Measurements from ENCODE around the gene GNAS-AS1. TPM values are rescaled to one million over a fixed set of nuclear protein-coding genes. Genes with fewer than 3 reads are reported as not detected.

The GNAS-AS1 gene
- total RNA-seq, 6 experiments from 2014 or later, result 1.0 to 1.5 (median 1.3) TPM

DNA sequence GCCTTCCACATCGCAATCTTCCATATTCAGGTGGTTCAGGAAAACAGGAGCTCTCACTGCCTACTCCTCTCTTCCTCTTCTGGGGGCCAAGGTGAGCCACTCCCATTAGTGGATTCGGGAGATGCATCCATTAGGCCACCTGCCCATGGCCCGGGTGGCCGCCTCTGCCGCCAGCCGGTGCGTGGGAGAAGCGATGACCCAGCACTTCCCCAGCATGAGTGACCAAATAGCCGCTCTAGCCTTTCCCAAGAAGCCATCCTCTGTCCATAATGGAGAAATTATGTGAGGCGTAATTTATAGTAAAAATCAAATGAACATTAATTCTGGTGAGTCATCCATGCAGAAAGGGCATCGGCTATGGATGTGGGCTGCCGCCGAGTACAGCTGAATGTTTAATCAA, 39.4 kb downstream of the GNAS-AS1 start:
- H3K27me3 Mint-ChIP-seq (ENCODE audit: insufficient read depth), result peaks cover 33% of the 10 kb centered on the region
- DNase-seq, result no peak
- H3K4me1 Mint-ChIP-seq (ENCODE audit: low read depth), result no peaks in the 10 kb centered on the region
- no peak overlapping the region for H3K27ac Mint-ChIP-seq
- no peaks in the 10 kb centered on the region for H3K36me3 Mint-ChIP-seq (ENCODE audit: low read depth)
- H3K4me3 Mint-ChIP-seq, result no peak overlapping the region
- TF ChIP-seq, protein P1, sequence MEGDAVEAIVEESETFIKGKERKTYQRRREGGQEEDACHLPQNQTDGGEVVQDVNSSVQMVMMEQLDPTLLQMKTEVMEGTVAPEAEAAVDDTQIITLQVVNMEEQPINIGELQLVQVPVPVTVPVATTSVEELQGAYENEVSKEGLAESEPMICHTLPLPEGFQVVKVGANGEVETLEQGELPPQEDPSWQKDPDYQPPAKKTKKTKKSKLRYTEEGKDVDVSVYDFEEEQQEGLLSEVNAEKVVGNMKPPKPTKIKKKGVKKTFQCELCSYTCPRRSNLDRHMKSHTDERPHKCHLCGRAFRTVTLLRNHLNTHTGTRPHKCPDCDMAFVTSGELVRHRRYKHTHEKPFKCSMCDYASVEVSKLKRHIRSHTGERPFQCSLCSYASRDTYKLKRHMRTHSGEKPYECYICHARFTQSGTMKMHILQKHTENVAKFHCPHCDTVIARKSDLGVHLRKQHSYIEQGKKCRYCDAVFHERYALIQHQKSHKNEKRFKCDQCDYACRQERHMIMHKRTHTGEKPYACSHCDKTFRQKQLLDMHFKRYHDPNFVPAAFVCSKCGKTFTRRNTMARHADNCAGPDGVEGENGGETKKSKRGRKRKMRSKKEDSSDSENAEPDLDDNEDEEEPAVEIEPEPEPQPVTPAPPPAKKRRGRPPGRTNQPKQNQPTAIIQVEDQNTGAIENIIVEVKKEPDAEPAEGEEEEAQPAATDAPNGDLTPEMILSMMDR (IDR thresholded peaks at IDR 0.05), result no peak
- H3K9me3 Mint-ChIP-seq, result no peaks in the 10 kb centered on the region

DNA sequence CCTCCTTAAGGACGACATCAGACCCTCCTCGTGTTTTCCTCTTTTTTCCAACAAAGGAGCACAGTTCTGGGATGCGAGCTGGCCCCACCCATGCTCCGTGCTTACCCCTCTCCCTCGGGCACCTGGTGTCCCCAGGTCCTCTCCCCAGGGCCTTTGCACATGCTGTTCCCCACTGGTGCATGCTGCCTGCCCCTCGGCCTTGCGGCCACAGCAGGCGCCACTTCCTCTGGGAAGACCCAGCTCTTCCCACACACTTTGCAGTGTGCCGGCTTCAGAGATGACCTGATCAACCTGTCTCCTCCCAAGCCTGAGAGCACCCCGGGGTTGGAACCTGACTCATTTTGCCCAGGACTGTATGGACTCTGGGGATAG, 39.8 kb downstream of the GNAS-AS1 start:
- DNase-seq, result no peak
- Mint-ChIP-seq H3K27me3 (ENCODE audit: insufficient read depth) (peaks cover 38% of the 10 kb centered on the region), H3K9me3 (no peaks in the 10 kb centered on the region), H3K36me3 (ENCODE audit: low read depth) (no peaks in the 10 kb centered on the region), H3K4me3 (no peak overlapping the region), H3K4me1 (ENCODE audit: low read depth) (no peaks in the 10 kb centered on the region), H3K27ac (no peak overlapping the region)
- TF ChIP-seq, protein P1 (IDR thresholded peaks at IDR 0.05), result no peak

DNA sequence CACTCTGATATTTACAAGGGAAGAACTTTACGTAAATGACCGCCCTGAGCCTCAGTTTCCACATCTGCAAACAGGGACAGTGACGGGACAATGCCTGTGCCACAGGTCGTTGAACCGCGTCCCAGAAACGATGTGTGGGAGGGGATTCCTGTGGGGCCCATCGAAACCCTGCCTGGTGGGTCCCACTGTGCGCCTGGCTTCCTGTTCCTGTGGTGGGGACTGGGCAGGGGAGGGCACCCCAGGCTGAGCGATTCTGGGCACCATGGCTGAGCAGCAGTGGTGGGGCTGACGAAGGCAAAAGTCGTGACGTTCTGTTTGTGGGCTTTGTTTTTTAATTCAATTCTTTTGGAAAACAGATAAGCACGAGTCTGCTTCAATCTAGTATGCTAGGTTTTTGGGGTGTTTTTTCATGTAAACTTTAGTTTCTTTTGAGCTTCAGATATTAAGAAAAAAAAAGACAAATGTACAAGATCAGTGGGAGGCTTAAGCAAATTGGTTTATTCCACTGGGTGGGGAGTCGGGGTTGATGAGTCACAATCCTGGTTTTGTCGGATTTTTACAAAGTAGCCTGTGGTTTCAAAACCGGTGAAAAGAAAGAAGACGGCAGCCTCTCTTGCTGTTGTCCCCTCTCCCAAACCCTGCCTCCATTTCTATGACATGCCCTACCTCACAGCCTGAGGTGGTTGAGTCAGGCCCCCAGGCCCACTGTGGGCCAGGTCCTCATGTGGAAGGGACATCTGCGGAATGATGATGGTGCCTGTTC, 40.4 kb downstream of the GNAS-AS1 start:
- Mint-ChIP-seq H3K9me3 (no peaks in the 10 kb centered on the region), H3K4me3 (no peak overlapping the region), H3K27ac (no peak overlapping the region), H3K4me1 (ENCODE audit: low read depth) (no peaks in the 10 kb centered on the region), H3K27me3 (ENCODE audit: insufficient read depth) (peaks cover 43% of the 10 kb centered on the region), H3K36me3 (ENCODE audit: low read depth) (no peaks in the 10 kb centered on the region)
- no peak for DNase-seq
- TF ChIP-seq, protein P1 (IDR thresholded peaks at IDR 0.05), result no peak

DNA sequence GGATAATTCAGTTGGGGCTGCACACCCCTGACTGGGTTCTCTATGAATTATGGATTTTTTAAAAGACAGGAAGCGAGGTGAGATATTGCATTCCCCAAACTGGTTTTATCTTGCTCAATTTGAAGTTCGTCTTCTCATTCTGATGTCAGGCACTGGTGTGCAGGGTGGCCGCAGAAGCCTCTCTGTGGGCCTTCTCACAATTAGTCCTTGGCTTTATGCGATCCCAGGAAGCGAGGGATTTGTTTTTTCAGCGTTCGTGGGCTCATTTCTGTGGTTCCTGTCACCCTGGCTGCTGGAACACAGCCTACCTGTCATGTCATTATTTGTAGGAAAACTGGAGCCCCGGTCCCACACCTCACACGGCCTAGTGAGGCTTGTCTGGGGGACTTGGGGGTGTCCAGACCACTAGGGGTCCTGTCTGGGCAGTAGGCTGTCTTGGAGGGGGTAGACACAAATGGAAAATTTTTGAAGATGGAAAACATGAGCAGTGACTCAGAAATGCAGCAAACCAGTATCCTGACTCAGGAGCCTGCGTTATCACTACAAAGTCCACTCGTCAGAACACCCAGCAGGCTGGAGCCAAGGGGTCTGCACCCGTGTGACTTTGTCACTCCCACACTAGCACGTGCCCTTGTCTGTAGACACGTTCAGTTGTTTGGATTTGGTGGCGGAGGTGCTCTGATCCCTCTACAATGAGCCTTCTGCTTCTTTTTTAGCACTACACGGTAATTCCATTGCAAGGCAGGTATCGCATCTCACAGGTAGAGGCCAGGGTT, 42.2 kb downstream of the GNAS-AS1 start:
- Mint-ChIP-seq H3K4me1 (ENCODE audit: low read depth) (no peaks in the 10 kb centered on the region), H3K27ac (no peak overlapping the region), H3K9me3 (no peaks in the 10 kb centered on the region), H3K36me3 (ENCODE audit: low read depth) (no peaks in the 10 kb centered on the region), H3K4me3 (no peak overlapping the region), H3K27me3 (ENCODE audit: insufficient read depth) (peaks cover 43% of the 10 kb centered on the region)
- no peak for DNase-seq
- TF ChIP-seq, protein P1 (IDR thresholded peaks at IDR 0.05), result no peak

DNA sequence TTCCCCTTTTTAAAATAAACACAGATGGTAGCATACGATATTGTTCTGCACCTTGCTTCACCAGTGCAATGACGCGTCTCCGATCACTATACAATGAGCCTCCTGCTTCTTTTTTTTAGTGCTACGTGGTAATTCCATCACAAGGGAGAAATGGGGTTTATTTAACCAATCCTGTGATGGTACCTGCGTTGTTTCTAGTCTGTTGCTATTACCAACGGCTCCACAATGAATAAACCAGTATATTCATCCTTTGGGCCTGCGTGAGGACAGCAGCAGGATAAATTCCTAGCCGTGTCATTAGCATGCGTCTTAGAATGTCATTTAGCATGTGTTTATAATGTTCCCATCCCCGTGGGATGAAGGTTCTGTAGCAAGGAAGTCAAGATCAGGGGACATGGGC, 42.9 kb downstream of the GNAS-AS1 start:
- Mint-ChIP-seq H3K27me3 (ENCODE audit: insufficient read depth) (peaks cover 45% of the 10 kb centered on the region), H3K27ac (no peak overlapping the region), H3K4me3 (no peak overlapping the region), H3K4me1 (ENCODE audit: low read depth) (no peaks in the 10 kb centered on the region), H3K36me3 (ENCODE audit: low read depth) (no peaks in the 10 kb centered on the region), H3K9me3 (no peaks in the 10 kb centered on the region)
- TF ChIP-seq, protein P1 (IDR thresholded peaks at IDR 0.05), result no peak
- DNase-seq, result no peak
